Activated T-cell treated with anti-CD3 and anti-CD28 coated beads for 1 hour (primary cell): Measurements from ENCODE around the gene ARHGAP24.

Experiments used
- DNase-seq: peaks from one replicate; pipeline ENCODE4 v3.0.0-alpha.2; 2020; ENCODE audit warnings: low read depth

ARHGAP24 gene

DNA sequence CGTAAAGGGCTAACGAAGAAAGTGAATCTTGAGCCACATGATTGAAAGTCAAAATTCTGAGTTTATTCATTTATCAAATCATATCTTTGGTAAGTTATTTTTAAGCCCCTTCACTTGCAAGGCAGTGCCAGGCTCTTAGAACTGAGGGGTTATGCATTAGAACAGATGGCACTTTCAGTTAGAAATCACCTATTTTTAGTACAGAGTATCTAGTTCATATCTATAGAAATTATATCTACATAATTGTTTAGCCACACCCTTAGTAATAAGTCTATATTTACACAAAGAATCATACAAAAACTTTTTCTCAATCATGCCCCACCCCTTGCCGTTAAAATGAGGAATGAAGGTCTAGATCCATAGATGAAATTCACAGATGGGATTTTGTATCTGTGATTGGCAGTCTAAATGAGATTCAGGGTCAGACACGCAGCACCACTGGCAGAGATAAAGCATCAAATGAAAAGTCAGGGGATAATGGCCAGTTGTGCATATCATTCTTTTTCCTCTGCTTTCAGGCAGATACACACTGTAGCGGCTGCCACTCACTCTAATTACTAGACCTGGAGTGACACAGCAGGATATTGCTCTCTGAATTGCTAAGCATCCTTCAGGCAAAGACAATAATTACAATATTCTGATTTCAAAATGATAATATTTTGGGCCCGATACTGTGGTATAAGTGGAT is 444.4 kb downstream of the ARHGAP24 start:
- DNase-seq: no peak

DNA sequence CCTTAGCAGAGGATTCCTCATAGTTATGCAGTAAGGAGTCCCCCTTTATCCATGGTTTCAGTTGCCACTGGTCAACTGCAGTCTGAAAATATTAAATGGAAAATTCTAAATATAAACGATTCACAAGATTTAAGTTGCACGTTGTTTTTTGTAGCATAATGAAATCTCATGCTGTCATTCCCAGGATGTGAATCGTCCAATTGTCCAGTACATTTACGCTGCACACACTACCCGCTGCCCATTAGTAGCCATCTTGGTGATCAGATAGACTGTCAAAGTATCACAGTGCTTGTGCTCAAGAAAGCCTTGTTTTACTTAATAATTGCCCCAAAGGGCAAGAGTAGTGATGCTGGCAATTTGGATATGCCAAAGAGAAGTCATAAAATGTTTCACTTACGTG is 450.1 kb downstream of the ARHGAP24 start:
- DNase-seq: no peak

DNA sequence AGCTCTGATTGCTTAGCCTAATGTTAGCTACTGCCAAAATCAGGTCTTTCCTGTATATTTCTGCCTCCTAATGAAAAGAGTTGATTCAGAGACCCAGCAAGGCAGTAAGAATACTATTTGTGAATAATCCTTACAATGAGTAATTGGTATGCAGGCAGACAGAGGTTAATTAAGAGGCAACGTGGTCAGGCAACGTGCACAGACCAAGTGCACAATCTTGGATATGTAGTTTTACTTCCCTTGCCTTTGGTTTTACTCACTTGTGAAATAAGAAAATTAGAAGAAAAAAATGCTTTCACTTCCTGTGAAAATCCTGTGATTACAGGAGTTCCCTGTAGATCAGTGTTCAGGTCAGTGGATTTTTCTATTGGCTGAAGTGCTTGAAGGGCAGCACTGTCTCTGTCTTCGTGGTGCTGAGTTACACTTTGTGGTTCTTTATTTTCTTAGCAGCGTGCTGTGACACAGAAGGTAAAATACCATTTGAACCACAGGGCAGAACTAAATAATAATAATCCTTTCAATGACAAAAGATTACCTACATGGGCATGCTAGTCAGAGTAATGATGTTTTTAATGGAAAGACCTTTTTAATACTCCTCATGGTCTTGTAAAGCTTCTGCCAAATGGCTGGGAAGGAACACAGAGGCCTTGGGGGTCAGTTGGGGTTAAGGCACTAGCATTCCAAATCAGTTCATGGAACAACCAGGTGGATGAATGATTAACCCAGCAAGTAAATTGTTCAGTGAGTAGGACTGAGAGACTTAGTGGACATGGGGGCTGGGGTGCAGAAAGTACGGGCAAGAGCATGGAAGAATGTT is 454.0 kb downstream of the ARHGAP24 start:
- no peak for DNase-seq

DNA sequence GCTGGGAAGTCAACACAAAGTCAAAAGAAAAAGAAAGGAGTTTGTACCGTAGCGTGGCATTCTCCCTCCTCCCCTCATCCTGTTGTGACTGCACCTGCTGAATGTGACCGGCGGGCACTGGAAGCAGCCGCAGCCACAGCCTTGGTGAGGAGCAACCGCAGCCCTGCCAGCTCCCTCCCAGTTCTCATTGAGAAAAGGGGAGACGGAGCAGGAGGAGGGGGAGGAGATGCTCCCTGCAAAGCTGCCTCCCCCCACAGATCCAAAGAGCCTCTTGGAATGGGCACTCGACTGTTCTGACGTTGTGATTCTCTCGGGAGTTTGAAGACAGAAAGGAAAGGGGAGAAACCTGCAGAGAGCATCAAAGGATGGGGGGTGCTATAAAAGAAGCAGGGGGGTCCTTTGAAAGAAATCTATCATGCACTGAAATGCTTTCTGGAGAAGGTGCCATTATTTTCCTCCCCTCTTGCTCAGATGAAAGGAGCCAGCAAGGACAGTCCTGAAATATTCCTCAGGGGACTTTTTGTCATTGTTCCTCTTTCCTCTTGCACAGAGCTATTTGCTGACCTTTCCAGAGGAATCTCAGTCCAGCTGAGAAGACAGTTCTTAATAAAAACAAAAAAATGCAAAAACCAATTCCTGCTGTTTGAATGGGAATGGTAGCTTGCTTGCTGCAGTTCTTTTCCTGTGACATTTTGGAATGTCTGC is 455.2 kb downstream of the ARHGAP24 start:
- no peak for DNase-seq

DNA sequence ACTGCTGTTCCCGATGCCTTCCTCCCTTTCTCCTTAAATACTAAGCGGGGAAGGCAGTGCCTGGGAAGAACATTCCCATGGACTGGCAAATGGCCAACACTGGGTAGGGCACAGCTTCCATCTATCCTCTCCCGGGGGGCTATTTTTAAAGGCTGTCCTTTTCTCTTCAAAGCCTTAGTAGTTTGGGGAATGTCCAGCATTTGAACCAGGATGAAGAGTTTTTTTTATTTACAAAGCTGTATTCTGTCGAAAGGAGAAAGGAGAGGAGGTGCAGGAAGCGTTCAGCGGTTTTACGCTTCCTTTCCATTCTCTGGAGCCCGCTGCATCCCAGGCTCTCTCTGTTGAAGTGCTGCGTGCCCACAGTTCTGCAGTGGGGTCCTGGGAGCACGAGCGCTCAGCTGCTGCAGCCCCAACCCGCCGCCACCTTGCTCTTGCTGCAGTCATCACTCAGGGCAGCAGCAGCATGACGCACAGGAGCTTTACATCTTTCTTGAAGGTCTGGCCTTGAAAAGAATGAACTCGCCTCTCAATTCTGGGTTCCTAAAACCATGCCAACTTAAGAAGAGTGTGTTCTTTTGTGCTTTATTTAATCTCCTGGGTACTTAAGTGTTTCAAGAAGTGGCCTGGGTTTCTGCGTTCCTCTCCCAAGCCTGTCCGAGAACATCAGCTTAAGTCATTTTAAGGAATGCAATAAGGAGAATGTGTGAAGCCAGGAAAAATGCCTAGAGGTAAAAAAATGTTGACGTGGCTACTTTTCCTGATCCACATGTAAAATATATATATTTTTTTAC is 457.7 kb downstream of the ARHGAP24 start:
- DNase-seq: no peak

DNA sequence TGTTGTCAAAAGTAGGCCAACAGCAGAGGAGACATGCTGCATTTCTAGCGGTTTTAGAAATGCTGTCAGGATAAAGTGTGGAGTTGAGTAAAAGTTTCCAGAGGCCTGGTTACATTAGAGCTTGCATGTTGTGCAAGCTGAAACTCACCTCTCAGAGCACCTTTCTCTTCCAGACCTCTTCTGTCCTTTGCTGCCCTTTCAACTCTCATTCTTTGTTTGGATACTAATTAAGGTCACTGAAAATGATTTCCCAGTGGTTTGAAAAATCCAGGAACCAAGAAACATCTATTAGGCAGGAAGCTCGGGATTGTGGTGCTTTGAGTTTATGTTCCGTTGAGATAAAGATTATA is 458.3 kb downstream of the ARHGAP24 start:
- no peak for DNase-seq

DNA sequence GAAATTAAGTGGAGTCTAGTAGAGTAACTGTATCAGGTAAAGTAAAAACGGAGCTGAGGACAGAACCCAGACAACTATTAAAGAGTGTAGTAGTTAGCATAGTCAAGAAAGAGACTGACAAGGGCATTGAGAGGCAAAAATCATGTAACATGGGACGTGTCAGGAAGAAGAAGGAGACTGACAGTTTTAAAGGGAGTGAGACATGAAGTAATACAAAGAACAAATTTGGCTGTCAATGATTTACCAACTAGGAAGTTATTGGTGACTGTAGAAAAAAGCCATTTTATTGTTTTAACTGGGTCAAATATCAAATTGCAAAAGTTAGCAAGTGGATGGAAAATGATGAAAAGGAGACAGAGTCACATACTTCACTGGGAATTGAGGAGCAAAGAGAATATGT is 462.6 kb downstream of the ARHGAP24 start:
- no peak for DNase-seq

DNA sequence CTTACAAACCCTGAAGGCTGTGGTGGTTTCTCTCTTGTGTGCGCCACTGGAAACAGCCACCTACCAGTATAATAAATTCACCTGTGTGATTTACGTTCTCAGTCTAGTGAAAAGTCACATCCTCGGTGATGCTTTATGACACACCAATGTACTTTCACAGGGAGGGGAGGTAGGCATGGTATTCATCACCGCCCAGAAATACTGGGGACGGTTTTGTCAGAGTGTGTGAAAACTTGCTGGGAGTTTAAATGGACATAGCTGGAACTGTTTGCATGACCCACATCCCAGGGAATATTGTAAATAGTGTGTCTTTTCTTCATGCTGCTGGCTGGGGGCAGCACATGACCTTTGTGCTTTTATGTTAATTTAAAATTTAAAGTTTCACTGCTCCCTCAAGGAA is 463.1 kb downstream of the ARHGAP24 start:
- no peak for DNase-seq

DNA sequence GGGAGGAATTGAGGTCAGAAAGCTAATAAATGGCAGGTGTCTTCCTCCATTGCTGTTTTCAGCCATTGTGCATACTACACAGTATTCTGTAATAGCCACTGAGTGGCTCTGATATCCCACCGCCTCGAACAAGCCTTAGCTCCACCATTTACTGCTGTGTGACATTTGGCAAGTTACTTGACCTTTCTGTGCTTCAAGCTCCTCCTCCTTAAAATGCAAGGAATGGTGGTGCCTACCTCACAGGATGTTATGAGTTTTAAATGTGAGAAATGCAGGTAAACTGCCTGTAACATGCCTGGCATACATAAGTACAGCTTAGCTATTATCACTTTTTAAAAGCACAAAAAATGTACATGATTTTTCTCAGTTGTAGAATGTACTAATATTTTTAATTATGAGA is 464.0 kb downstream of the ARHGAP24 start:
- DNase-seq: no peak

DNA sequence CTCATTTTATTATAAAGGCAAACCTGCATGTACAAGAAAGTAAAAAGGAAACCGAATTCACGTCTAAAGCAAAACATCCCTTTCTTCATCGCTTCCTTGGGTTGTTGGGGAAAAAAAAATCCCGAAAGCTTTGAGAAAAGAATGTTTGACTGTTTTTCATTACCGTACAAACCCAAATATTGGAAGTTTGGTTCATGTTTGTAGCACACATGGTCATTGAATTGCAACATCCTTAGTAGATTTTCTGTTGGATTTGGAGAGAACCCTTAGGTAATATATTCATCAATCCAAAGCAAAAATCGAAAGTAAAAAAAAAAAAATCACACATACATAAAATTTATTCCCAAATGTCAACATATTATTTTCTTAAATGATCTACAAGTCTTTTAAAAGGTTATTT is 464.6 kb downstream of the ARHGAP24 start:
- no peak for DNase-seq

DNA sequence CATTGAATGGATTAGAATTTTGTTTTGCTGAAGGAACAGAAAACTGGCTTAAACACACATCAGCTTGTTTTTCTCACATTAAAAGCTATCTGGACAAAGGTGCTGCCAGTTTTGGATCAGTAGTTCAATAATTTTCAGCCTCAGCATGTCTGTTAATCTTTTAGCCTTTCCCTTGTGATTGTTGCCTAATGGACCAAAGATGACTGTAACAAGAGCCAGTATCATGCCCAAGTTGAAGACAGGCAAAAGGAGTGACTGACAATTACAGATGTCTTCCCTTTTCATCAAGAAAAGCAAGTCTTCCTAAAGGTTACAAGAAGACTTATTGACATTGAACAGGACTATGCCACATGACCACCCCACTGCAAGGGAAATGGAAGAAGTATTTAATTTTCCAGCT is 465.2 kb downstream of the ARHGAP24 start:
- no peak for DNase-seq

DNA sequence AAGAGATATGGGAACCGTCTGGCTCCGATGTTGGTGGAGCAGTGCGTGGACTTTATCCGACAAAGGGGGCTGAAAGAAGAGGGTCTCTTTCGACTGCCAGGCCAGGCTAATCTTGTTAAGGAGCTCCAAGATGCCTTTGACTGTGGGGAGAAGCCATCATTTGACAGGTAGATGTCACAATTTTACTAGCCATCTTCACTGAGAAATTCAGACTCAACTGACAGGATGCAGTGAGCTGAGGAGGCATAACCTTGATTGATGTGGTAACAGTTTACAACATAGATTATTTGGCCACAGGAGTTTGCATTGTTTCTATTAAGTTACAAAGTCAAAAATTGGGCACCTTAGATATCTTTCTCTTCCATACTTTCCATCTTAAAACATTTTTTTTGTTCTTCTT is 467.2 kb downstream of the ARHGAP24 start:
- DNase-seq: no peak

DNA sequence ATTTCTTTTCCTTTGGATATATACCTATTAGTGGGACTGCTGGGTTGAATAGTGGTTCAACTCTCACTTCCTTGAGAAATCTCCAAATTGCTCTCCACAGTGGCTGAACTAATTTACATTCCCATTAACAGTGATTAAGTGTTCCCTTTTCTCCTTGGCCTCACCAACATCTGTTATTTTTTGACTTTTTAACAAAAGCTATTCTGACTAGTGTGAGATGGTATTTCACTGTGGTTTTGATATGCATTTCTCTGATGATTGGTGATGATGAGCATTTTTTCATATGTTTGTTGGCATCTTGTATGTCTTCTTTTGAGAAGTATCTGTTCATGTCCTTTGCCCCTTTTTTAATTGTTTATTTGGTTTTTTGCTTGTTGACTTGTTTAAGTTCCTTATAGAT is 471.9 kb downstream of the ARHGAP24 start:
- no peak for DNase-seq

DNA sequence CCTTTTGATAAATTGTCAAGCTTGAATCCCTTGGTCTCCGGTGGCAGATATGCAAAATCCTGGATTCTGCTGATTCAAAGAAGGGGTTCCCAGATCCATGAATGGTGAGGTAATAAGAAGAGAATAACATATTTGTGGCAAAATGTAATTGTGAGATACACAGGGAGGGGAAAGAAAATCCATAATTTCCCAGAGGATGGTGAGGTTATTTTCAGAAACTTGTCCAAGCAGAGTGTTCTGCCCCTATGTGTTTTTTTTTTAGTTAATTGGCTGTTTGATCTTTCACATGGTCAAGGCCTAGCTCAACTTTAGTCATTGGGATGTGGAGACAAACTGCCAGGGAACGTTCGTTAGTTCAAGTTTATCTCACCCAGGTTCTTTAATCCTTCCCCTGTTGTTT is 476.1 kb downstream of the ARHGAP24 start:
- no peak for DNase-seq

DNA sequence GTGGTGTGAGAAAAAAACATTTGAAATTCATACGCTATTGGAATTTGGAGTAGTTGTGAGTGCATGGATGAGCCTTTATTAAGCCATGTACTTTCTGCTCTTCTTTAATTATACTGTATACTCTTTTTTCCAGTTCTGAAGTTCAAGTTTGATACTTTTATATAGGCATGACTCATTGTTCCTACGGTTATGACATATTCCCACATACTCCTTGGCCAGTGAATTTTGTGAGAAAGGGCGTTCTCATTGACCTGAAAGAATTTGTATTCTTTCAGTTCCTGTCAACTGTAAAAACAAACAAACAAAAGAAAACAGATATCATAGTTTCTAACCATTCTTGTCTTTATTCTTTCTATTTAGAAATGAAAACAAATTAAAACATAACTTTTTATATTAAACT is 477.6 kb downstream of the ARHGAP24 start:
- DNase-seq: no peak

DNA sequence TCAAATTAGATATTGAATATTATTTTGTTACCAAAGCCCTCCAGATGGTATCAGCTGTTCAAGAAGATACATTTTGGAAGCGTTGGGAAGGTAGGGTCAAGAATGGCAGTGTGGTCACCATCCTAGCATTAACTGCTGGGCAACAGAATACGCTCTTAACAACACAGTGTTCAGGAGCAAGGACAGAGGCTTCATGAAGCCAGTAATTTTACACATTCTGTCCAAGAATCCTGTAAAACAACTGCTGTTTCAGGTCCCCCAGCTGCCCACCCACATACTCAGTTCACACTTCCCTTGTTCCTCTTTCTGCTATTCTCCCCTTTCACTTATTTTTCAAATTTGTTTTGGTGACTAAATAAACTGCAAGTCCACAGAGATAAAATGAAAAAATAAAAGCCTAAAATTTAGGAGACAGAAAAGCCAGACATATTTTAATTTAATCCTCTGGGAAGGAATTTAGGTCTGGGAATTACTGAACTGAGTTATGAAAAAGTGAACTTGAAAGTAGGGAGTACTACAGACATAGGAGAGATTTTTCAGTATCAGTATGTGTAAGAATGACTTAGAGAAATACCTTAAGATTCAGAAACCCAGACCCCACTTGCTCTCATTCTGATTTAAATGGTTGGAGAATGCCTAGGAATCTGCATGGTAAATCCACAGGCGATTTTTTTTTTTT is 478.2 kb downstream of the ARHGAP24 start:
- no peak for DNase-seq

DNA sequence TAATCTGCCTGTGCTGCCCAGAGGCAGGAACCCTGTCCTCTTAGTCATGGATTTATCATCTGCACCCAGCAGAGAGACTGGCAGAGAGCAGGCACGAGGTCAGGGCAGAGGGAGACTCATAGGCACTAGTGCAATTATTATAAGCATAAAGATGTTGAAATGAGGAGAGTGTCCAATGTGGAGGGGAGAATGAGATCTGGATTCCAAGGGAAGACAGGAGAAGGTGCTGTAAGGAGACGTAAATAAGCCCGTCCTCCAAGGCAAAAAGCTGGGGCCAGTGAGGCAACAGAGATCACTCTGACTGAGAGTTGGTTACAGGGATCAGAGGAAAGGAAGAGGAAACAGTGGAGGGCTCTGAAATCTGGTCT is 478.7 kb downstream of the ARHGAP24 start:
- DNase-seq: no peak

DNA sequence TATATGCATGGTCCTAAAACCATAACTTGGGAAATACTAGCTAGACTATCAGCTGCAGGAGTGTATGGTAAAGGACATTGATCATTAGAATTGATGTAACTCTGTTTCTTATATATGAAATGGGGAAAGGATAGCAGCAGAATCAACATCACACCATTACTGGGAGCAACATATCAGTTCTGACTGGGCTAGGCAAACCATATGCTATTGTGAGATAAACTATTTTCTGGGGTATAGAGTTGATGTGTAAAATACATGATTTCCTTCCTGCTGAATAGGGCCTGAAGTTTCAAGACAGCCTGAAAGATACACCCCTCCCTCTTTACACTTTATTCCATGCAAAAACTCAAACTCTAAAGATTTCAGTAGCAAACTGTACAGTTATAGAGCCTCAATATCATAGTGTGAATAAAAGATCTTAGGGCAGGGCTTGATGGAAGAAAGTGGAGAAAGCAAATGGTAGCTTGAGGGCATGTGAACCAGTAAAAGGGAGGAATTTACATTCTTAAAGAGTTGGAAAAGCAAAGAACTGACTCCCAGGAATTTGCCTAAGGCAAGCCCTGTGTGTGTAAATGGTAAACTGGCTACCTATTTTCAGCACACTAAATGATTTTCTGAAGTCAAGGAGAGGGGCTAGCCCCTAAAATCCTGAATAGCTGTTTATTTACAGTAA is 480.8 kb downstream of the ARHGAP24 start:
- no peak for DNase-seq

DNA sequence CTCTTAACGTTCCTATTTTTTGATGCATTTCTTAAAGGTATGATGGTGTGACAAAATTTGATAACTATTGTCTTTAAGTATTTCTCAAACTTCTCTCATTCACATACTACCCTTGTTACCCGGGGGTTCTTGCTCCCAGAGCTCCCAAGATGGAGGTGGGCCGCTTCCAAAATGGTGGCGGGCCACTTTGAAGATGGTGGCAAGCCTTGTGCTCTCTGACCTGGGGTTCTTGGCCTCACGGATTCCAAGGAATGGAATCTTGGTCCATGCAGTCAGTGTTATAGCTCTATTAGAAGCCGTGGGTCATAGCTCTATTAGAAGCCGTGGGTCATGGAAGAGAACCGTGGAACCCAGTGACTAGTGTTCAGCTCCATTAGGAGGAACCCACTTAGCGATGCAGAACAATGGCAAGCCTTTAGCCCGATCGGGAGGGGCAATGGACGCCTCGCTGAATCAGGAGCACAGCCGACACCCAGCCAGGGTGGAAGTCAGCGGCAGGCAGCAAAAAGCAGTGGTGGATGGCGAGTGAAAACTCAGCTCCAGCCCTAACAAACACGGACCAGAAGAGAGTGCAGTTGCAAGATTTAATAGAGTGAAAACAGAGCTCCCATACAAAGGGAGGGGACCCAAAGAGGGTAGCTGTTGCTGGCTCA is 481.5 kb downstream of the ARHGAP24 start:
- no peak for DNase-seq

DNA sequence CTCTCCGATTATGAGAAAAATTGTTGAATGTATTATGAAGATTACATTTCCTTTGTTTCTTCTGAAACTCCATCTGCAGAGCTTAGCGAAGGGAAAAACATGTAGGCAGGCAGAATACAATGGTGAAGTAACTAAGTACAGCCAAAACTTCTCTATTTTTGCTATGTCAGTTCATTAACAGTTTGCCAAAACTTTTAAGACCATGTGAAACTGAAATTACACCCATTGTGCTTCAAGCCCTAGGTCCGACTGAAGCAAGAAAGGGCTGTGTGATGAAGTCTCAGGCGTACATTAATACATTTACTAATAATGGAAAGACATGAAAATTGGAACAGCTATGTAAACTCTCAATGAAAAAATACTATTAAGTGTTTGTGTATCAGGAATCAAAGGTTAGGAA is 486.9 kb downstream of the ARHGAP24 start:
- DNase-seq: no peak

DNA sequence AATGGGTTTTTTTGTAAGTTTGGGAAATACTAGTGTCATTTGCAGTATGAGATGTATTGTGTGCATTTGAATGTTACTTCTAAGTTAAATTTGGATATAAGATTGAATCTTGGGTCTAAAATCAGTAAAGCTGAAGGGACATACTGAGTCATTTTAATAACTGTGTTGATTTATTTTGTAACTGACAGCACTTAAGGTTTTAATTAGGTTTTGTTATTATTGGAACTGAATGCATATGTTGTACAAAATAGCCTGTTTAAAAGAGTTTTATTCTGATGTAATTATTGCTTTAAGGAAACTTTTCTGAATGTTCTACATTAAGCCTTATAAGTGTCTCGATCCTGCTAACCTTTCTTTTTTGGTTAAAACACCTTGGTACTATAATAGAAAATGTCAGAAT is 488.3 kb downstream of the ARHGAP24 start:
- no peak for DNase-seq
